ENCODE results near the gene RASSF5.

Gene RASSF5

GRCh38 chr1:206554211-206554610 lies 46.9 kb downstream of the RASSF5 start:
- no peak for DNase-seq

GRCh38 chr1:206554701-206555472 lies 47.6 kb downstream of the RASSF5 start:
- no peak for DNase-seq

DNA sequence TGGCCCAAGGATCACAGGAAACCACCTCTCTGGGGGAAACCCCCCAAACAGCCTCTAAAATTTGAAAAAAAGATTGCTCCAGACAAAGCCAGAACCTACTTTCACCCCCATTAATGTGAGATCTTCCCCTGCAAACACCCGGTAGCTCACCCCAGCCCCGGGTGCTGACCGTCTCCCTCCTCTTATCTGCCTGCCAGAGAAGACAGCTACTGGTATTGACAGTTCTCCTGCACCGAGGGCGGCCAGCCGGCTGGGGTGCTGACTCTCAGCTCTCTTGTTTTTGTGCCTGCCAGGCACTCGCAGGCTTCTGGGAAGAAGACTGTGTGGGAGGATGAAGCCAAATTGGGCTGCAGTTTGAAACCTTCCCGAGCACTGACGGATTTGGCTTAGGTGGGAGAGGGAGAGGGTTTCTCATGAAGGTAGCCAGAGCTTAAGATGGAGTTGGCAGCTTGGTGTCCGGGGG lies 48.2 kb downstream of the RASSF5 start:
- peak; percentile 68 for DNase-seq

DNA sequence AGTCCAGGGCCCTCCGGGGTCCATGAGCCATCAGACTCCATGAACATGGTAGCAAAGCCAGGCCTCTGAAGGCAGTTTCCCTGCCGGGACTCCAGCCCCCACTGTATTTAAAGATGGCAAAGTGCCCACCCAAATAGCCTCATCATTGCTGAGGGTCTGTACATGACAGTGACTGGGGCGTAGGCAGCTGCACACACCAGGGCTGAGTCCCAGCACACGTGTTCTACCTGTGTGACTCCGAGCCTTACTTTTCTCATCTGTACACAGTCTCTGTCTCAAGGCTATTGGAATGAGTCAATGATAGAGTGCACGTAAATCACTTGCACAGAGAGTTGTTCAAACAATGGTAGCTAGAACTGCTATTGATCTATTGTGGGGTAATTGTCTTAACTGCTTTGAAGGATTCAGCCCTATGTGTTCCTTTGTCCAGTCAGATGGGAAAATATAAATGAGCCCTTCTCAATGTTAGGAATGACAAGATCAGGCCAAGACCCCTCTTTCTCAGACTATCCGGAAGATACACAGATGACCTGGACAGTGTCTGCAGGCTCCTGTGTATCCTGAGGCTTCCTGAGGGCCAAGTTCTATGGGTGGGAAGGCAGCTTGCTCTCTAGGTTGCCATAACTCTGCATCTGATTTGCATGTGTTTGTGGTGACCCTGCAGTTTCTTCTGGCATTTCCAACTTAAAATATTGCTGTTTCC lies 48.9 kb downstream of the RASSF5 start:
- DNase-seq = no peak

GRCh38 chr1:206556750-206557635 lies 49.7 kb downstream of the RASSF5 start:
- peak; percentile 89 for DNase-seq

- no peak for DNase-seq
Observed at GRCh38 chr1:206557636-206558473, 50.5 kb downstream of the RASSF5 start.

GRCh38 chr1:206558794-206559671 lies 51.7 kb downstream of the RASSF5 start:
- DNase-seq = no peak

DNA sequence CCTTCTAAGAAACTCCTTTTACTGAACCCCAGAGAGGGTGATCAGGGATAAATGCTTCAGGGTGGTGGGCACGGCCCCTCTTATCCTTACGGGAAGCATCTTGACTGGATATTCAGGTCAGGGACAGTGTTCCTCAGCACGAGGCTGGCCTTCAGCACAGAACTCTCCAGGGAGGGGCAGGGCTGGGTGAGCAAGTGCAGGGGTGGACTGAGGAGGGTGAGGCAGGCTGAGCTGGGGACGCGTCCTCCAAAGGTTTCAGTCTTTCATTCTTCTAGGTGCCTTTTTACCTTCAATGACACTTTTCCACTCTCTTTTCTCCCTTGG lies 52.3 kb downstream of the RASSF5 start:
- DNase-seq = no peak

- DNase-seq = no peak
Observed at GRCh38 chr1:206560007-206560716, 52.8 kb downstream of the RASSF5 start.

DNA sequence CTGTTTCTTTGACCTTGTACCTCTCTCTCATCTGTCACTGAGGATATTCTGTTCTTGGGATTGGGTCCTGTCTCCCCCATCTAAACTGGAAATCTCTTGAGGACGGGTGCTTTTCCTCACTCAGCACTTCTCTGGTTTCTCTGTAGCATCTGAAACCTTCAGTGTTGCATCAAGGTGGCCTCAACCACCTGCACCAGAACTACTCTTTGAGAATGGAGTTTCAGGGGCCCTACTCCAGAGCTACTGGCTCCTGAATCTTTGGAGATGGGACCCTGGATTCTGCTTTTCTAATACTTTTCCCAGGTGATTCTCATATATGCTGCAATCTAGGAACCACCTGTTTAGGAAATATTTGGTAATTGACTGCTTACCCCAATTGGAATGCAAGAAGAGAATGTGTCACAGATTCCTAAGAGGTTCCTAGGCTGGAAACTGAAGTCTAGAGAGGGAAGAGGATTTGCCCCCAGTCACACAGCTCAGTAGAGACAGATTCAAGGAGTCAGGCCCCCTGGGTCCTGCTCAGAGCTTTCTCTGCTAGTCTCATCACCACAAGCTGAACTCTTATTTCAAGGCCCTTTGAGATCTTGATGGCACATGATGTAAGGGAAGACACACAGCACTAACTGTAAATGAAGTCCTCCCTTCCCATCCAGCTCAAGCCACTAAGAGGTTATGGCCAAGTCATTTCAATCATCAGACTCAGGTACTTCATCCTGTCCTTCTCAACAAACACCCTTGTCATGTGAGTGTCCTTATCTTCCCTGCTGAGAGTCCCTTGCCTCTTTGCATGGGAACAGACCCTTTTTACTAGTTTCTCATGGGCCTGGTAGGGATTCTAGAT lies 56.3 kb downstream of the RASSF5 start:
- DNase-seq = no peak

GRCh38 chr1:206565995-206566394 lies 58.7 kb downstream of the RASSF5 start:
- no peak for DNase-seq

DNA sequence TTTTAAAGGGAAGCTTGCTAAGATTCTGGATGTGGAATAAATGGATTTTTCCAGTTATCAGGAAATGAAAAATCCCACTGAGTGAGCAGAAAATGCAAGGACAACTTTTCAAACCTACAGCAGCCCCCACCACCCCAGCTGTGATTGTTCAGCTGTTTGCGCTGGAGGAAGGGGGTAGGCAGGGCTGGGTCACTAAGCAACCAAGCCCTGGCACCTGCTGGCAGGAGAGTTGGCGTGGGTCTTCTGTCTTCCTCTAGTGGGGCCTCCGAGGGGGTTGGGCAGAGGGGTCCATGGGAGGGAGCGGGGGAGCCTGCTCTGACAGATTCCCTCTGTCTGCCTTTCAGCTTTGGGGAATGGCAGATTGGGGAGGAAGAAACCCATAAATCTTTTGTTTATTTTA lies 59.7 kb downstream of the RASSF5 start:
- no peak for DNase-seq

DNA sequence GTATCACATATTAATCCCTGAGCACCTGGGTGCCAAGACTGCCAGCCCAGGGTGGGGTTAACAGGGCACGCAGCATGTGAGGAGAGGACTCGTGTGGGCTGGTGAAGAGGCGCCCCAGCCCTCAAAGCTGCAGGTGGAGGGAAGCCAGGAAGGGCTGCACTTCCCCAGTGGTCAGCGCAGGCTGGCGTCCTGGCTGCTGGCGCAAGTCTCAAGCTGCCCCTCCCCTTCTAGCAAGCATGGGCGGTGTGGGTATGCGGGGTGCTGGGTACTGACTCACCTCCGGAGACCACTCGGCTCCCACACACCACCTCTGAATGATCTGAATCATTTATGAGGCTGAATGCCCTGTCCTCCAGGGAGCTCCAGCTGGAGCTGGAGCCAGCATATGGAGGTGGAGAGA lies 60.9 kb downstream of the RASSF5 start:
- no peak for DNase-seq

DNA sequence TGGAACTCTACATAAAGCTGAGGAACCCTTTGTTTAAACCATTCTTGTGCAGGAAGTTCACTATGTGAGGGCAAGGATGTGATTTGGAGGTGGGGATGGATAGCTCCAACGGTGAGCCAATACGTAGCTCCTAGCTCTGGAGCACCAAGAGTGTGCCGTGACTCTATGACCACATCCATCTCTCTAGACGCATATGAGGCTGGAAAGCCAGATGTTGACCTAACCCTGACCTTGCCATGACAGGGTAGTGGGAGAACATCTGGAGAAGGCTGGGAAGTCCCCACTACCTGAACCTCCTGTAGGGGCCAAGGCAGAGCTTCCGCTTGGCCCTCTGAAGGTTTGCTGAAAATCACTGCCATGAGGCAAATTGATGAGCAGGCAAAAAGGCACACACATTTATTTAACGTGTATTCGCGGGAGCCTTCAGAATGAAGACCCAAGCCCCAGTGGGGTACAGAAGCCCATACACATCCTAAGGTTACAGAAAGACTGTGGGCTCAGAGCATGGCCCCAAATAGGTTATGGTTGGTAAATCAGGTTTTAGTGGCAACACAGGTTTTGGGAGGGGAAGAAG lies 61.5 kb downstream of the RASSF5 start:
- no peak for DNase-seq

GRCh38 chr1:206569556-206569955 lies 62.2 kb downstream of the RASSF5 start:
- no peak for DNase-seq

GRCh38 chr1:206570529-206570928 lies 63.2 kb downstream of the RASSF5 start:
- no peak for DNase-seq

DNA sequence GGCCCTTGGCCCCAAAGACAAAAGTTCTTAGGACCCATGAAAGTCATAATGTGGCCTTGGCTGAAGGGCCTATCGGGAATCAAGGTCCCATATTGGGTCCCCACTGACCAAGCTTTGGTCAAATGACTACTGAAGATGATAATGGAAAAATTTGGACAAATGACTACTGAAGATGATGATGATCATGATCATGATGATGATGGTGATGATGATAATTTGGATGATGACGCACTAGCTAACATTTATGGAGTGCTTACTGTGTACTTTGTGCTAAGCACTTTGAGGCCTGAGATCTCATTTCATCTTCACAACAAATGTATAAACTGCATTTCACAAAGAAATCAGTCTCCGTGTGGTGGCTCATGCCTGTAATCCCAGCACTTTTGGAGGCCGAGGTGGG lies 65.5 kb downstream of the RASSF5 start:
- no peak for DNase-seq

DNA sequence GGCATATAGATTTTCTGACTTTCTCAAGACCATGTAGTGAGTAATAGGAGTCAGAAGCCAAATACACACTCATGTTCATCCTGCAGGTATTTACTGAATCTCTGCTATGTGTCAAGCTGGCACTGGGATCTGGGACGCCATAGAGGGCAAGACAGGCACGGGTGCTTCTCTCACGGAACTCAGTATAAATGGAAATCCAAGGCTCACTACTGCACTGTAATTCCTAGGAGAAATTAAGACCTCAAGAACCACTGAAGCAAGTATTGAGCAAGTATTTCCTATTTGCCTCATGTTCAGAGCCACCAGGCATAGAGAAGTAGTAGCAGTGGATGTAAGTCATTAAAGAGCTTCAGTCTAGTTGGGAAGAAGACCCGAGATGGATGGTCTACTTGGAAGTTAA lies 66.0 kb downstream of the RASSF5 start:
- DNase-seq = no peak

GRCh38 chr1:206573762-206574161 lies 66.4 kb downstream of the RASSF5 start:
- DNase-seq = no peak
